Ovary (tissue), 3 donors: ENCODE results near the gene TRAFD1.

Experiments used
- EP300 ChIP-seq: sonication (generic); formaldehyde crosslinking; IDR thresholded peaks from one replicate; pipeline ENCODE4 v1.6.1; 2017; ENCODE audit warnings: antibody characterized with exemption
- POLR2A ChIP-seq: fragments of 450-650 bp; IDR thresholded peaks from one replicate; pipeline ENCODE4 v1.6.1; 2017; ENCODE audit warnings: antibody characterized with exemption, mild to moderate bottlenecking, moderate library complexity
- TF ChIP-seq, protein P1 (sequence below), 3 donors: fragments of 450-650 bp in 2 of 3; fragments of 200-600 bp in 1 of 3; IDR thresholded peaks; one replicate each; pipeline versions ENCODE4 v1.5.1 to v1.8.0; 2016 to 2022; ENCODE audit warnings: antibody characterized with exemption in 3 of 3, mild to moderate bottlenecking in 1 of 3
- donor health status: DM: no; HTN: no; CAD: no.

DNA sequence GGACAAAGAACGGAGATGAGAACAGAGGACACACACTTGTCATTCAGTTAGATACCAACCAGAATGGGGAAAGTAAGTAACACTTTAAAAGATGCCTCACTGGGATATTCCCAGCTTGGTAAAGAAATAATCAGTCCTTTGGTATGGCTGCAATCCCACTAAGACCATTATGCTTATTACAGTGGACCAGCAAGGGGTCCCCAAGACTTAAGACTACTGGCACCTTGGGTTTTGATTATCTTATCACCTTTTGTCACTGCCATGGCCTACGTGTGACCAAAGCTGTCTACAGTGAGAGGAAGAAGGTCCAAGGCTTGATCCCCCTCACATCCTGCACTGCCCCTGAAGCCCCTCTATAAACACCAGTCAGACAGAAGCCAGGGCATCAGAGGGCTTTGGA, 65.8 kb downstream of the TRAFD1 start:
- TF ChIP-seq, protein P1, sequence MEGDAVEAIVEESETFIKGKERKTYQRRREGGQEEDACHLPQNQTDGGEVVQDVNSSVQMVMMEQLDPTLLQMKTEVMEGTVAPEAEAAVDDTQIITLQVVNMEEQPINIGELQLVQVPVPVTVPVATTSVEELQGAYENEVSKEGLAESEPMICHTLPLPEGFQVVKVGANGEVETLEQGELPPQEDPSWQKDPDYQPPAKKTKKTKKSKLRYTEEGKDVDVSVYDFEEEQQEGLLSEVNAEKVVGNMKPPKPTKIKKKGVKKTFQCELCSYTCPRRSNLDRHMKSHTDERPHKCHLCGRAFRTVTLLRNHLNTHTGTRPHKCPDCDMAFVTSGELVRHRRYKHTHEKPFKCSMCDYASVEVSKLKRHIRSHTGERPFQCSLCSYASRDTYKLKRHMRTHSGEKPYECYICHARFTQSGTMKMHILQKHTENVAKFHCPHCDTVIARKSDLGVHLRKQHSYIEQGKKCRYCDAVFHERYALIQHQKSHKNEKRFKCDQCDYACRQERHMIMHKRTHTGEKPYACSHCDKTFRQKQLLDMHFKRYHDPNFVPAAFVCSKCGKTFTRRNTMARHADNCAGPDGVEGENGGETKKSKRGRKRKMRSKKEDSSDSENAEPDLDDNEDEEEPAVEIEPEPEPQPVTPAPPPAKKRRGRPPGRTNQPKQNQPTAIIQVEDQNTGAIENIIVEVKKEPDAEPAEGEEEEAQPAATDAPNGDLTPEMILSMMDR (IDR thresholded peaks at IDR 0.05) = no peak
- TF ChIP-seq POLR2A (no peak), EP300 (no peak)
